RCC 7860 (cell line): ENCODE measurements around the gene SYT2.
"Not testable (repeated sequence)": the region's sequence is repeated elsewhere in the genome, so short reads cannot be mapped to it uniquely, and the experiment has no call there.

Experiments used
- DNase-seq: peaks from one replicate; pipeline ENCODE4 v3.0.0-alpha.2; 2015; ENCODE audit warnings: low spot score
- FAIRE-seq: peaks from 2 replicates; lab custom pipeline; 2012; peaks lifted over from hg19 to GRCh38; lab: Jason Lieb, UNC

Gene SYT2

DNA sequence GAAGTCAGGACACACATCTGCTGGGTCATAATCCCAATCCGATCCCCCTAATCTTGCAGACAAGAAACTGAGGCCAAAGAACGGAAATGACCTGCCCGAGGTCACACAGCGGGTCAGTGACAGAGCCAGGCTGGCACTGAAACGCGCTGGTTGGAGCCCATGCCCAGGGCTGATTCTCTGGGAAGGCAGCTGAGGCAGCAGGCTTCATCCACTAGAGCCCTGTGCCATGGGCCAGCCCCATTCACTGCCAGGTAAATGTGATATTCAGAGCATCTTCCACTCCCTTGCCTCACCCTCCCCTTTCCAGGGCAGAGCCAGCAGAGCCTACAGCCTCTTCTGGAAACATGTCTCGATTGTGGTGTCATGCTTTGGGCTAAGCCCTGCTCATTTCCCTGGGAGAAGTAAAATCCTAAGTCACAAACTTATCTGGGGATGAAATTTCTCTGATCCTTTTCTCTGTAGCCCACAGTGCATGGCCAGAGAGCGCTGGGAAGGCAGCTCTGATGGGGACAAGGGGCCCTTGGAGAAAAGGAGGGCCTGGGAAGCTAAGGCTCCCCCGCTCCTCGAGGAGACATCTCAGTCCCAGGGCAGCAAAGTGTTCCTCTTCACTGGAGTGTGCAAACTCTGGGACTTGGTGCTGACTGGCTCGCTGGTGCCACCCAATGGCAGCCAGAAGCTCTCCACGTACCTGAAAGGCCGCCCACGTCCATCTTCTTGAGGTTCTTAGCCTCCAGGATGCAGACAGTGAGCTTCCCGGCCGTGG, 110.4 kb downstream of the SYT2 start:
- DNase-seq (peak; percentile 71), FAIRE-seq (no peak)

- DNase-seq (no peak), FAIRE-seq (no peak)
These were observed 113.0 kb downstream of the SYT2 start for GRCh38 chr1:202597090-202597761.

DNA sequence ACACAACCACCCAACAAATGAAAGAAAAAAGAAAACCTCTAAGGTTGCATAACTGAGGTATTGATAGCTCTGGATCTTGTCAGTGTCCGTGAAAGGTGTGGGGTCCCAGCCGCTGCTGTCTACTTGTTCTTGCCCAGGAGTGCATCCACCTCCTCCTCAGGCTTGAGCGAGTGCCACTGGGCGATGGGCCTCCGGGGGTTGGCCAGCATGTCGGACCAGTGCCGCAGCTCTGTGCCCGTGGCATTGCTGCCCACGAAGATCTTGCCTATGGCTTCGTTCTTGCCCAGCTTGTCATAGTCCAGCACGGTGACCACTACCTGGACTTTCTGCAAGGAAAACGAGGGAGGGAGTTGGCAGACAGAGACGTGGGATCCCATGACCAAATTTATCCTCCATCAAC, 113.6 kb downstream of the SYT2 start:
- no peak for DNase-seq
- no peak for FAIRE-seq

- DNase-seq (peak; percentile 27), FAIRE-seq (no peak)
These were observed 116.4 kb downstream of the SYT2 start for GRCh38 chr1:202593845-202594244.

GRCh38 chr1:202592146-202592545, 118.1 kb downstream of the SYT2 start:
- DNase-seq (no peak), FAIRE-seq (no peak)

- FAIRE-seq: no peak
- no peak for DNase-seq
These were observed 118.7 kb downstream of the SYT2 start for GRCh38 chr1:202591515-202591914.

DNA sequence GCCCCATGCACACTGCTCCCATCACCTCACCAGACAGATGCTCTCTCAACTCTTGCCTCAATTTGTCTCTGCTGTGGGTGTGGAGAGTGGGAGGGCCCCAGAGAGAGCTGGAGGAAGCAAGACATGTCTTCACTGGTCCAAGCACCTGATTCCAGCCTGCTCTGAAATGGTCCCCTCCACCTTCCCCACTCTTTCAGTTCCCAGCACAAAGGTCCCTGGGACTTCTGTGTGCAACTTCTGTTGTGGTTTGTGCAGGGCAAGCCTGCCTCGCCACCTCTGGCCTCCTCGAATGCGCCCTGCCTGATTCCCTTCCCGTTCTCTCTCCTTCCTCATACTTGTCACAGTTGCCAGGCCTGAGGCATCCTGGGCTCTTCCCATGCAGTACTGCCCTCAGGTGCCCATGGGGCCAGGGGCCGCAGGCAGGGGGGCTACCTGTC, 119.3 kb downstream of the SYT2 start:
- FAIRE-seq (no peak), DNase-seq (no peak)

- no peak for FAIRE-seq
- DNase-seq: no peak
These were observed 120.1 kb downstream of the SYT2 start for GRCh38 chr1:202590126-202590525.

GRCh38 chr1:202589190-202589930, 120.9 kb downstream of the SYT2 start:
- FAIRE-seq (peak; percentile 96), DNase-seq (peak; percentile 99)

DNA sequence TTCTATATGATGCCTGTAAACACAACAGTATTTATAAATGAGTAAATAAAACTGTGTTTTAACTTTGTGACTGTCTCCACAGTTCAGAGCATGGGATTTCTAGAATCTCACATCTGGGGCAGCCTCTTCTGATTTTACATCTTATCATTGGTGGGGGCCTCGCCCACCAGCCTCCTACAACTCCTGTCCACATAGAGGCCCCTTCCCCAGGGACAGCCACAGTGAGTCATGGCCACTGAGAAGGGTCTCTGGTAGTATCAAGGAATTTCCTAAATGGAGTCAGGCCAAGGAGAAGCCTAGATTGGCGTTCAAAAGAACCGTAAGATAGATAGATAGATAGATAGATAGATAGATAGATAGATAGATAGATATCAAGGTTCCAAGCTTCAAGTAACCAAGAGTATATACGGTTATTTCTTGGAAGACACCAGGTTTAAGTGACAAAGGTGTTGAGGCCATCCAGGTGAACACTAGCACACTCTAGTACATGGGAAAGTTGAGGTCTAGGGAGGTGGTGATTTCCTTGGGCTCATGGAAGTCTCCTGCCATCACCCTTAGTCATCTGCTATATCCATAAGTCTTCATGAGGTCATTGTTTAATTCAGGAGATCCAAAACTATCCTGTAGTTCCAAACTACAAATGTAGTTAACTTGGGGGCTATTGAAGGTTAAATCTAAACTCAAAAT, 121.6 kb downstream of the SYT2 start:
- DNase-seq (no peak), FAIRE-seq (no peak)

GRCh38 chr1:202587859-202588485, 122.3 kb downstream of the SYT2 start:
- FAIRE-seq (no peak), DNase-seq (no peak)

DNA sequence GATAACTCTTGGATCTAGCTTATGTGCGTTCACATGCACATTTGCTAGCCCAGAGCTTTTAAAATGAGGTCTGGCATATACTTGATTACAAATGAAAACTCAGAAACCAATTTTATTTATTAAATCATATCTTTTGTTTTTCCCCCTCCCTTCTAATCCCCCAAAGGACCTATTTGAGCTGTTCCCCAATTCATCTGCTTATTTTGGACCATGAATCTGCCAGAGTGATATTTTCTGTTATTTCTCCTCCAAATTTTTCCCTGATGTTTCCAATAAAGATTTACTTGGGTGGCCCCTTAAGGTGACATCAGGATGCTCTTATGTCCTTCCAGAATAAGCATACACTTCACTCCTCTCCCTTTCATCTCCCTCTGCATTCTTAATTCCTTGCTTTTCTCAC, 123.4 kb downstream of the SYT2 start:
- FAIRE-seq: no peak
- no peak for DNase-seq

GRCh38 chr1:202586018-202586821, 124.0 kb downstream of the SYT2 start:
- no peak for FAIRE-seq
- DNase-seq: peak; percentile 40

DNA sequence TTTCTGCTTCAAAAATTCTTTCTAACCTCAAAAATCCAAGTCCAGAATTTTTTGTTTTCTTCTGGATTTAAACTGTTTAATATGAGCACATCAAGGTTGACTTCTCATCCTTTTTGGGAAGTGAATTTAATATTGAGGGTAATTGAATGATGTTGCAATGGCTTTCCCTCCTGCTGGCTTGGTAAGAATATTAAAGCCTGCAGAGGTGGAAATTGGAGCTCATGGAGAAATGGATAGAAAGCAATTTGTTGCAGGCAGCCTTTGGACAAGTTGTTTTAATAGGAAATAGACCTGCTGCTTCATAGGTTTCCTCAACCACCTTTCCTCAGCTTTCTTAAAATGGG, 124.7 kb downstream of the SYT2 start:
- FAIRE-seq (no peak), DNase-seq (no peak)

- DNase-seq (no peak), FAIRE-seq (no peak)
These were observed 125.3 kb downstream of the SYT2 start for GRCh38 chr1:202584707-202585589.

GRCh38 chr1:202582350-202582749, 127.9 kb downstream of the SYT2 start:
- not testable (repeated sequence) for DNase-seq, FAIRE-seq

- FAIRE-seq (no peak), DNase-seq (no peak)
These were observed 129.6 kb downstream of the SYT2 start for GRCh38 chr1:202580619-202581018.

- DNase-seq: no peak
These were observed 130.4 kb downstream of the SYT2 start for GRCh38 chr1:202579806-202580205.

GRCh38 chr1:202578565-202578964, 131.7 kb downstream of the SYT2 start:
- DNase-seq (no peak), FAIRE-seq (no peak)

More at GRCh38 chr1:202579806-202580205, 130.4 kb downstream of the SYT2 start:
- no peak for FAIRE-seq
